CD4-positive, alpha-beta T cell treated with Interferon alpha-2 for 1 hour (primary cell): ENCODE measurements around the gene AQP12A.
"Not testable (repeated sequence)": the region's sequence is repeated elsewhere in the genome, so short reads cannot be mapped to it uniquely, and the experiment has no call there.

Experiments used
- DNase-seq, 2 donors: peaks; one replicate each; pipeline ENCODE4 v3.0.0-alpha.2; 2020 to 2022

The AQP12A gene, protein sequence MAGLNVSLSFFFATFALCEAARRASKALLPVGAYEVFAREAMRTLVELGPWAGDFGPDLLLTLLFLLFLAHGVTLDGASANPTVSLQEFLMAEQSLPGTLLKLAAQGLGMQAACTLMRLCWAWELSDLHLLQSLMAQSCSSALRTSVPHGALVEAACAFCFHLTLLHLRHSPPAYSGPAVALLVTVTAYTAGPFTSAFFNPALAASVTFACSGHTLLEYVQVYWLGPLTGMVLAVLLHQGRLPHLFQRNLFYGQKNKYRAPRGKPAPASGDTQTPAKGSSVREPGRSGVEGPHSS

DNA sequence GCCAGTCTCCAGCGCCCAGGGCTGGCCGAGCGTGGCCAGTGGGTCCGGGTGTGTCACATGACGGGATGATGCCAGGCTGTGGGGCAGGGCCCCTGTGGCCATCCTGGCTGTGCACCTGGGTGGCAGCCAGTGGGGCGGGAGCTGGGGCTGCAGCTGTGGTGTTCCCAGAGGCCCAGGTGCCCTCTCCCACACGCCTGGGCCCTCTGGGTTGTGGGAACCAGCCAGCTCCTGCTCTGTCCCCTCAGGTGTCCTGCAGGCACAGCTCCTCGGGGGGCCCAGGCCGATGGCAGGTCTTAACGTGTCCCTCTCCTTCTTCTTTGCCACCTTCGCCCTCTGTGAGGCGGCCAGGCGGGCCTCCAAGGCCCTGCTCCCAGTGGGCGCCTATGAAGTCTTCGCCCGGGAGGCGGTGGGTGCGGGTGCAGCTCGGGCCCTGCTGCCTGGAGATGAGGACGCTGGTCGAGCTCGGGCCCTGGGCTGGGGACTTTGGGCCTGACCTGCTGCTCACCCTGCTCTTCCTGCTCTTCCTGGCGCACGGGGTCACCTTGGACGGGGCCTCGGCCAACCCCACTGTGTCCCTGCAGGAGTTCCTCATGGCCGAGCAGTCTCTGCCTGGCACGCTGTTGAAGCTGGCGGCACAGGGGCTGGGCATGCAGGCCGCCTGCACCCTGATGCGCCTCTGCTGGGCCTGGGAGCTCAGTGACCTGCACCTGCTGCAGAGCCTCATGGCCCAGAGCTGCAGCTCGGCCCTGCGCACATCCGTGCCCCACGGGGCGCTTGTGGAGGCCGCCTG, at the start of gene AQP12A:
Gene AQP12A (plus strand): TSS at position 236 of the 790 bp plus-strand sequence. CDS start 48 bp downstream, at position 284.
- DNase-seq: not testable (repeated sequence)

DNA sequence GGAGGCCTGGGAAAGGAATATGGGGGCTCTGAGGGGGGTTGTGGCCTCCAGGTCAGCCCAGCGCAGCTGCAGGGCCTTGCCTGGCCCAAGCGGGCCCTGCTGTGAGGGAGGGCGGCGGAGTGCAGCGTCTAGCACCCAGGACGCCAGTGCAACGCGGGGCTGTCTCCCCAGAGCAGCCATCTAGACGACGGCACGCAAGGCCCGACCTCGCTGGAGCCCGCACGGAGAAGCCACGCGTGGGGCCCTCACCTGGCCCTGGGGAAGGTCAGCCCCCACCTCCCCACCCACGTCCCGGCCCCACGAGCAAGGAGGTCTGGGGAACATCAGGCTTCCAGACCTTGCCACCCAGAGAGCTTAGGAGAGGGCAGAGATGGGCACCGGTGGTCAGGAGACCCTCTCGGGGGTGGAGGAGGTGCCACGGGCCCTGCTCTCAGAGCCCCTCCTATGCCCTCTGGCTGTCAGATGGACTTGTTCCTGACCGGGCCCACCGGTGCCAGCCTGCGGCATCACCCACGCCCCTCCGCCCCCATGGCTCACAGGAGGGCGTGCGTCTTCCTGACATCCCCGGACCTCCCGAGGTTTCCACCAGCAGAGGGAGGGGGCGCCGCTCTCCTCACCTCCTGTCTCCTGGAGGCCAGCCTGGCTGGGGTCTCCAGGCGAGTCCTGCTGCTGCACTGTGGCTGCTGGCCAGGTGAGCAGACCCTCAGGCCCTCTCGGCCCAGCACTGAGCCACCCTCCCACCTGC, 49.4 kb upstream of the AQP12A start:
- no peak for DNase-seq

DNA sequence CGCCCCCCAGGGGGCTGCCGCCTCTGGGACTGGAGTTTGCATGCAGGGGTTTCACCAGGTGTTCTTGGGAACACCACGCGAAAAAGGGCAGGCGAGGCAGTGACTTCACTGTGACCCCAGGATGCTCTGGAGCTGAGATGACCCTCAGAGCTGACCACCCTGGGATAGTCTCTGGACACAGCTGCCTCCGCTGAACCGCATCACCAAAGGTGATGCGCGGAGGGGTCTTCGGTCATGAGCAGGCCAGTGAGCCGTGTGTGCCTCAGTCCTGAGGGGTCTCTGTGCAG, 48.9 kb upstream of the AQP12A start:
- no peak for DNase-seq

DNA sequence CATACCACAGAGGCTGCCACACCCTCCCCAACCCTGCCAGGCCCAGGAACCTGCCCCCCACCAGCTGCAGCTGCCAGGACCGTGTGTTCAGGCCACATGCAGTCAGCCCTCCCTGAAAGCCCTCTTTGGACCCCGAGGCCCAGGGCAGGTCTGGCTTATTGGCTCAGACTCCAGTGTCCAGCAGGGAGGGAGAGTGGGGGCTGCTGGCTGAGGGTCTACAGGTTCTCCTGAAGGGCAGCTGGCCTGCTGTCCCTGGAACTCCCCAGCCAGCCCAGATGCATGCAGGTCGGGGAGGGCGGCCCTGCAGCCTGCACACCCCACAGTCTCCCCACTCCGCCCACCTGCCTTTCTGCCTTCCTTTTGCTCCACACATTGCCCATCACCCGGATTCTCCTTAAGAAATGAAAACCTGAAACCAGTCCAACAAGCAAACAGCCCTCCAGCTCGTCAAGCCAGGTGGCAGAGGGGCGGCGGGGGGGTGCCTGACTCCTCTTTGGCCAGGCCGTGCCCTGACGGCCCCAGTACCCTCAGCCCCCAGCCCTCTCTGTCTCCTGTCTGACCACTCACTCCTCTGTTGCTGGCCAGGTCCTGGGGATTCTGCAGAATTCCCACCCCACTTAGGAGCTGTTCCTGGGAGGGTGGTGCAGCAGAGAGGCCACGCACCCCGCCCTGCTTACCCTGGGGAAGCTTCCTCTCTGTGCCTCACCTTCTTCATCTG, 48.4 kb upstream of the AQP12A start:
- no peak for DNase-seq

DNA sequence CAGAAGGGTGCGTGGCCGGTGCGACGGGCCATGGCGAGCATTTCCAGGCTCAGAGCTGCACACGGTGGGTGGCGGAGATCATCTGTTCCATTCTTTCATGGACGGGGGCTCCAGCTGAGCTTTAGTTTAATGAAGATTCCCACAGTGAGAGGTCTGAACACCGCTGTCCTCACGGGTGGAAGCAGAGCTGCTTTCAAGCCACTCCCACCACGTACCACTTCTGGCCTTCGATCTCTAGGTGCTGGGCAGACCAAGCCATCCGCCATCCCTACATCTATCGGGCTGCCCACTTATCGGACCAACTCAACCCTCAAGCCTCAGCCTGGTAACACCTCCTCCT, 47.9 kb upstream of the AQP12A start:
- DNase-seq: no peak

DNA sequence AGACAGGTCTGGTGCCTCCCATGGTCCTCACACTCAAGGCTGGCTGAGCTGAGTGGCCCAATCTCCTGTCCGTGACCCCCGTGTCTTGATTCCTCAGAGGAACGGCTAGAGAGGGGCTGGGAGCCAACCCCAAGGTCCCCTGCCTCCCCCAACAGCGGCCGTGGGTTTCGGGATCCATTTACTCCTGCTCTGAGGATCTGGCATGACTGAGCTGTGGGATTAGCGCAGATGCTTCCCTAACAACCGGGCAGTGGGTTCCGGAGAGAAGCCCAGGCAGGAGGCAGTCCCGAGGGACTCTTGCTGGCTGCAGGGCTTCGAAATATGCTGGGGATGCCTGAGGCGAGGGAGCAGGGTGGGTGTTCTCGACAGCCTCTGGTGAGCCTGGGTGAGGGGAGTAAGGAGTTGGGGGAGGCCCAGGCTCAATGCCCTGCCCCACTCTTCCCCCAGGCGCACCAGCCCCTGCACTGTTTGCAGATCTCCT, 47.5 kb upstream of the AQP12A start:
- DNase-seq: no peak

DNA sequence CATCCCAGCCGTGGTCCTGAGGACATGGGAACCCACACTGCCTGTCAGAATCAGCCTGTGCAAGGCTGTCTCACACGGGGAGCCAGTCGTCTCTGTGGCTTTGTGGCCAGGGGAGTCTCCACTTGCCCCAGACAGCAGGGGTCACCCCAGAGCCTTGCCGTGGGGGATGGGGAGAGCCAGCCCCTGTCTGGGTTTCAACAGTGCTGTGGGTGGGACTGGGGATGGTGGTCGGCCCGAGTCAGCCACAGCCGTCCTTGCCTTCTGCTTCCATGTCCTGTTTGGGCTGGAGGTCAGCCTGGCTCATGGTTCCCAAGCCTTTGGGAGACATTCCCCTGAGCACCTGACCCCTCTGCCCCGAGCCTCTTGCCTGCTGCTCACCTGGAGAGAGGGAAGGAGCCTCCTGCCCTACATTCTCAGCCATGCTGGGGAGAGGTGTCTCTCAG, 46.8 kb upstream of the AQP12A start:
- DNase-seq: no peak

DNA sequence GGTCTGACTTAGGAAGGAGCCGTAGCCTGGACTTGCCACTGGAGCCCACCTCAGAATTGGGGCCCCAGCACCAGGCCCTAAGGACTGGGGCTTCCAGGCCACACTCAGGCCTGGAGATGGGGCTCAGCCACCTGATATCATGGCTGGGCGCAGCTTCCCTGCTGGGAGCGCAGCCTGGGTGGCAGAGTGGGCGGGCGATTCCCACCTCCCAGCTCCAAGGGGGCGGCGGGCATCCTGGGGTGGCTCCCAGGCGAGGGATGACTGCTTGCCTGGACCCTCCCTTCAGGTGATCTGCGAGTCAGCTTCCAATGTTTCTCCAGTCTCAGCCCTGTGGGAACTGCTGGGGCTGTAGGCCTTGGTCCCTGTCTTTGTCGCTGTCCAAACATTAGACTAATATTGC, 46.3 kb upstream of the AQP12A start:
- no peak for DNase-seq

DNA sequence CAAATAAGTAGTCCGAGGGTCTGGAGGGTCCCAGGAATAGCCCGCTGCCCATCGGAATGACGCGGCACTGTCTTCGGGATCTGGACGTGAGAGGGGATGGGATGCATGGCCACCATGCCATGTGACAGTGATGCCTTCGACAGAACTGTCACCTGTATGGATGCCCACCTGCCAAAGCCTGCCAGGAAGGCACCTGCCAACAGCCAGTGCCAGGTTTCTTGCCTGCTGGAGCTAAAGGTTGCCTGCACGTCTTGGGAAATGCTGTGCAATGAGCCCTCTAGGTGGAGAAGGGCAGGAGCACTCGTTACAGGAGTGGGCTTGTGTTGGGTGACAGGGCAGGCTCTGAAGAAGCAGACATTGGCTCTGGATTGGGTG, 45.9 kb upstream of the AQP12A start:
- no peak for DNase-seq

DNA sequence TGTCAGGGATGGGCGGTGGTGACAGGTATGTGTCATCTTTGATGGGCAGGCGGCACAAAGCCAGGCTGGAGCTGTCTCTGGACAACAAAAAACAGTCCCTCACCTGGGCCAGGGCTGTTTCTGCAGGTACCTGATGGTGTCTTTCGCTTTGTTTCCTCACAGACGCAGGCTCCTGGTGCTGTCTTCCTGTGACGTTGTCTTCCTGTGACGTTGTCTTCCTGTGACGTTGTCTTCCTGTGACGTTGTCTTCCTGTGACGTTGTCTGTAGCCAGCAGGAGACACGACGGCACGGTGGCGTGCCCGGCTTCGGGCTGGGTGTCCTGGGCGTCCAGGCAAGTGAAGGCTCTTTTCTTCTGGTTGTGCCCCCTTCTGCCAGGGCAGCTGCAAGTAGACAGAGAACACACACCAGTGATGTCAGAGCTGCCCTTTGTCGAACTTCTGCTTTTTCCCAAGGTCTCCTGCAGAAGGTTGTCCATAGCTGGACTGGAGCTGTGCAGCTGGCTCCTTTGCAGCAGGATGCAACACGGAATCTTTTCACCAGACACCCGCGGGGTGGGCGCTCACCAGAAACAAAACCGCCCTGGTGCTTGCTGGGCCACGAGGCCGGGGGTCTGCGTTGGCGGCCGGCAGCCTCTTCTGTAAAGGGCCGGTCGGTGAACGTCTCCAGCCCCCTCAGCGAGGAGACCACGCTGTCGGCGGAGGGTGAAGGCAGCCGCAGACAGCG, 45.3 kb upstream of the AQP12A start:
- DNase-seq: peak; percentile 59 to 72

DNA sequence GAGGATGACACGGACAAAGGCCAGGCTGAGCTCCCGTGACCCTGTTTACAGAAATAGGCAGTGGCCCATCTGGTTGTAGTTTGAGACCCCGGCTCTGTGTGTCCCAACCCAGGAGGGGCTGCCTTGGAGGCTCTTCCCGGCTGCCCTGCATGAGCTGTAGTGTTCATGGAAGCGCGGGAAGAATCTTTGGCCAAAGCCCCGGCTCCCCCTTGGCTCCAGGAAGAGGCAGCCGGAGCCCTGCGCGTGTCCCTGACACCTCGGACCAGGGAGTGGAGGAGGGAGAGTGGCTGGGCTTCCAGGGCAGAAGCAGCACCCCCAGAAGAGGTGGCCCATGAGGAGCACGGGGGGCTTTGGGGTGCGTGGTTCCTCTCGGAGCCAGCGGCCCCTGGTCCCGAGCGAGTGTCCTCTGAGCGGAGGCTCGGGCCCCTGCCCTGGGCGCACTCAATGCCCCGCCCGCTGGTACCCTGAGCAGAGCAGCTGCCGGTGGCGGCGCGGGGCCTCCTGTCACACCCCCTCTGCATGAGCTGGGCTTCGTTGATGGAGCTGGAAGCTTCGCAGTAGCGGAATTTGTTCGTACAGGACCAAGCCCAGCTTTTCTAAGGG, 44.7 kb upstream of the AQP12A start:
- DNase-seq: no peak

DNA sequence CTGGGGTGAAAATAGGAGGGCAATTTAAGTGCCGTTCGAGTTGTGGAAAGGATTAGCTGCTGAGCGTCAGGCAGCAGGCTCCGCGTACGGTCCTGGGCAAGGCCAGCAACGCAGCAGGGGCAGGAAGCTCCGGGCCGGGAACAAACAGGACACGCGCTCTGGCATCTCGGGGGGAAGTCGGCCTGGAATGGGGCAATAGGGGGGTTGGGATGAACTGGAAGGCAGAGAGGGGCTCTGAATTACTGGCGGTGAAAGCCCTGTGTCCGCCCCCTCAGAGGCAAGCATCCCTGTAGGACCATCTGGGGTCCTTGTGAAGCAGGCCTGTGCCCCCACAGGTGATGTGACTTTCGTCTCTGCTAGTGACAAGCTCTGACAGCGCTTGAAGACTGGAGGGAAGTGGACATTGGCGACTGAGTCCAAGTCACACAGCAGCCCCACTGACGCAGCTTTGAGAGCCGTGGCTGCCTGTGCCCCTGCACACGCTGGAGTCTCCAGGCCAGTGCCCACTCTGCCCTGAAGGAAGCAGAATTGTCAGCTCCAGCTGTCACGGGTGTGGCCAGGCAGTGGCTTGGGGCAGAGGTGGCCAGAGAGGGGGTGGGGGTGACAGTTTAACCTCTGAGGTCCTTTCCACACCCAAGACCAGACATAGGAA, 44.0 kb upstream of the AQP12A start:
- DNase-seq: no peak

DNA sequence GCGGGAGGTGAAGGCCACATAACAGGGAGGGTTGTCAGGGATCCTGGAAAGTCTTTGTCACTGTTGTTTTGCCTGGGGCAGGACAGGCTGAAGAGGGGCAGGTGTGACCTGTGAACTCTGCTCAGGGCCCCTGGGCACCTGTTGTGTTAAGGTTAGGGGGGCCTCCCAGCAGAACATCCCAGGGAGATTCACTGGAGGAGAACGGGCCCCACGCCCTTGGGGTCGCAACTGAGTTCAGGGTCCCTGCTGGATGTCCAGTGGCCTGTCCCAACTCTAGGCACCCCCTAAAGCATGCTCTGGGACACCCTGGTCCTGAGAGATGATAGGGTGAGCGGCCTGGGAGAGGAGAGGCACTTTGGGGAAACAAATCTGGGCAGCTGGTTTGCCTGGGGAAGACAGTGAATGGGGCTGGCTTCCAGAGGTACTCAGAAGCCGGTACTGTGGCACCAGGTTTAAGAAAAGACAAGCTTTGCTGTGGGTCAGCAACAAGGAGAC, 43.5 kb upstream of the AQP12A start:
- no peak for DNase-seq

DNA sequence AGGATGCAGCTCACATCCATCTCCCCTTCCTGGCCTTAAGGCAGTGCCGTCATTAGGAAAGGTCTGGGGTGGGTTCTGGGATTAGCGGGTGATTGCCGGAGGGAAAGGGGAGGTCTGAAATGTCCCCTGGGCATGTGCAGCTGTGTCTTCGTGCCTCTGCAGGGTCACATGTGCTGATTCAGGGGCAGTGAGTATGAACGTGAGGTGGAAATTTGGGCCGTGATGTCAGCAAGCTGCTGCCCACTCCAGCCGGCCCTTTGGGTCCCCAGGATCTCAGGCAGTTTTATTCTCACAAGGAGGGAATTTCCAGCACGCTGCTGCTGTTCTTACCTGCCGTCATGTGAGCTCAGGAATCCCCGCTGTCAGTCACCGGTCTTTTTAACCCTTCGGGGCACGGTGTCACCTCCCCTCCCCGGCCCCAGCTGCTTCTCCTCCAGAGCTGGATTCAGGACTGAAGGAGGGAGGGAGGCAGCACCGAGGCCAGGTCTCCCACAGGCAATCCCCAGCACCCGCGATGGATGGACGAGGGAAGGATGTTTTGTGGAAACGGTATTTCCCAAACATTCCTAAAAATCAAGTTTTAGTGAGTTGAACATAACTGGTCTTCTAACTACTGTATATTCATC, 42.9 kb upstream of the AQP12A start:
- DNase-seq: no peak

DNA sequence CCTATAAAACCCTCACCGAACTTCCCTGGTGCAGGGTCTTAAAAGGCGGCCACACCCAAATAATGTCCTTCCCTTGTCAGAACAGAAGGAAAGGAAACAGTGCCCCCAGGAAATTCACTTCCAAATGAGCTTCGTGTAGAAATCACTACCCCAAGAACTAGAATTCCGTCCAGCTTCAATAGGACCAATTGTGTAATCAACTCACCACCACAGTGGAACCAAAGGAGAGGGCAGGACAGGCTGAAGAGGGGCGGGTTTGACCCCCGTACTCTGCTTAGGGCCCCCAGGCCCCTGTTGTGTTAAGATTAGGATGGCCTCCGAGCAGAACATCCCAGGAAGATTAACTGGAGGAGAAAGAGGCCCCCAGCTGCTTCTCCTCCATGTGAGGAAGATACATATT, 42.3 kb upstream of the AQP12A start:
- no peak for DNase-seq

DNA sequence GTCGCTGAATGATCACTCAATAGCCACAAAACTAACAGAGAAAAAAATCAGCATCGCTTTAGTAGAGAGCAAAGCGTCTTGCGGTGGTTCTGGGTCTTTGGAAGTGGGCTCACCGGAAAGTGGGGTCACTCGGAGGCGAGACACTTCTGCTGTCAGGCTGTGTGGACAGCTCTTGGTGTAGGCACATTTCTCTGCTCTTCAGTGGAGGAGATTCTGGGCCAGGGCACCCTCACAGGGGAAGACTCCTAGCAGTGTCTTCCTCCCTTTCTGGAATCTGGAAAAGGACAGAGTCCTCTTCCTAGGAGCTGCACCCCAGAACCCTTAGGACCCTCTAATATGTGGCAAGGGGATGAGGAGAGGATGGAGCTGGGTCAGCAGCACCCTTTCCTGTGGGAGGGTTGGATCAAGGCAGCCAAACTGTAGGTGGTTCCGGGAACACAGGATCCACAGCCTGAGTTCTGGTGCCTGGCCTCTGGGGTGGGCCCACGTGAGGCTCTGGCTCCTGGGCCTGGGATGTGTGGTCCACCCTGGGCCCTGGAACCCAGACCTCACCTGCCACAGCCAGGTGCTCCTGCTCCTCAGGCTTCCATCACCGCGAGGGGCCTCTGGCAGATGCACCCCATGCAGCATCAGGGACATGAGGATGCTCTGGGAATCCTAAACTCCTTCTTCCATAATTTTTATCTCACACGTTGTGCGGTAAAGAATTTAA, 41.3 kb upstream of the AQP12A start:
- no peak for DNase-seq

DNA sequence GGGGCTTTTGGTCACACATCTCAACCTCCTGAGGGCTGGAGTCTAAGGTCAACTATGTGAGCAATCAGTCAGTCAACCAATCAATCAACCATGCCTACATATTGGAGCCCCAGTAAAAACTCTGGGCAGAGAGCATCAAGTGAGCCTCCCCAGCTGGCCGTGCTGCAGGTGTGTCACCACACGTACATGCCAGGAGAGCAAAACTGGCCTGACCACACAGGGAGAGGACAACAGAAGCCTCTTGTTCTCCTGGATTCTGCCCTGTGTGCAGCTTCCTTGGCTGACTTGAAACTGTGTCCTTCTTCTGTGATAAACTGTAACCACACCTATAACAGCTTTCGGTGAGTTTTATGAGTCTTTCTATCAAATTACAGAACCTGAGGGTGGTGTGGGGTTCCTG, 40.5 kb upstream of the AQP12A start:
- no peak for DNase-seq

DNA sequence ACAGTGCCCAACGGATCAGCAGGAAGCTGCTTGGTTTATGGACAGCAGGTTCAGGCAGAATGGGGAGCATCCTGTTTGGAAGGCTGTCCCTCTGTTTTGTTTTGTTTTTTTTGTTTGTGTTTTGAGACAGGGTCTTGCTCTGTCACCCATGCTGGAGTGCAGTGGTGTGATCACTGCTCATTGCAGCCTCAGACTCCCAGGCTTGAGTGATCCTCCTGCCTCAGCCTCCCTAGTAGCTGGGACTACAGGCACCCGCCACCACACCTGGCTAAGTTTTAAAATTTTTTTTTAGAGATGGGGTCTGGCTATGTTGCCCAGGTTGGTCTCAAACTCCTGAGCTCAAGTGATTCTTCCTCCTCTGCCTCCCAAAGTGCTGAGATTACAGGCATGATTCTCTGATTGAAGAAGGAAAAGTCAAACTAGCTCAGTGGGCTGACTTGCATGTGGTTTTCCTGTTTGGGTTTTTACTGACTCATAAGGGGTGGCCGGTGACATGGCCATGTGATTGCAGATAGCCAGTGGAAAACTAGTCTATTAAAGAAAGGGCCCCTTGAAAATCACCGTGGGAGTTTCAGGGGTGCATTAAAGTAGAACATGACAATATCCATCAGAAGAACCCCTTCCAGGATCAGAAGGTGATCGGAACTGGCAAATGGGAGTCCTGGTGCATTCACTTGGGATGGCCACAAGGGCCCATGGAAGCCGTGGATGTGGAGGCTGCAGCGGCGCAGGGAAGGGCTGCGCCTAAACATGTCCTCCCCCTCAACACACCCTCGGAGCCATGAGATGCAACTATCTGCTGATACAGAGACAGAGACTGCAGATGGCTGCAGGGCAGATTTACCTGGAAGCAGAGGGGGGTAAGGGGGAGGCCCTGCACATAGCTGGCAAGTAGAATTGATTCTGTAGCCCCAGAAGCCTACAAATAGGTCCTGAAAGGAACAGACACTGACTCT, 35.5 kb upstream of the AQP12A start:
- peak in 1 of 2 donors; percentile 20 for DNase-seq

DNA sequence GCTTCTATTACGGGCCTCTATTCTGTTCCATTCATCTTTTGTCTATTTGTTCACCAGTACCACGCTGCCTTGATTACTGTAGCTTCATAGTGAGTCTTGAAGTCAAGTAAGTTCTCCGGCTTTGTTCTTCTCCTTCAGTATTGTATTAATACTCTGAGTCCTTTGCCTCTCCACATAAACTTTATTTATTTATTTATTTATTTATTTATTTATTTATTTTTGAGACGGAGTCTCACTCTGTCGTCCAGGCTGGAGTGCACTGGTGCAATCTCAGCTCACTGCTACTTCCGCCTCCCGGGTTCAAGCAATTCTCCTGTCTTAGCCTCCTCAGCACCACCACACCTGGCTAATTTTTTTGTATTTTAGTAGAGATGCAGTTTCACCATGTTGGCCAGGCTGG, 31.8 kb upstream of the AQP12A start:
- DNase-seq: not testable (repeated sequence)
